GM18502 (cell line): ENCODE measurements around the gene ZNF260.
"Not testable (repeated sequence)": the region's sequence is repeated elsewhere in the genome, so short reads cannot be mapped to it uniquely, and the experiment has no call there.

Experiments
- ATAC-seq: cut with Tn5 transposase; IDR thresholded peaks from one replicate; pipeline ENCODE4 v1.9.1; 2021; ENCODE audit warnings: mild to moderate bottlenecking; ENCODE audit not compliant: unreplicated experiment, poor library complexity

ZNF260 gene

GRCh38 chr19:36490846-36491245, 37.2 kb downstream of the ZNF260 start:
- not testable (repeated sequence) for ATAC-seq

- ATAC-seq: peak; percentile 62
Measured at GRCh38 chr19:36489920-36490415, 38.1 kb downstream of the ZNF260 start.

GRCh38 chr19:36489118-36489919, 38.8 kb downstream of the ZNF260 start, which contains the start of gene ZNF566:
Gene ZNF566 (minus strand): TSS chr19:36489561. CDS start chr19:36476557, 13,004 bp downstream.
- ATAC-seq: peak; percentile 89

- ATAC-seq: peak; percentile 25
Measured at GRCh38 chr19:36488846-36489117, 39.3 kb downstream of the ZNF260 start.

GRCh38 chr19:36488118-36488845, 39.8 kb downstream of the ZNF260 start:
- ATAC-seq: no peak

GRCh38 chr19:36483653-36484052, 44.4 kb downstream of the ZNF260 start:
- no peak for ATAC-seq

- ATAC-seq: no peak
Measured at GRCh38 chr19:36482876-36483275, 45.2 kb downstream of the ZNF260 start.
